GM19239 (cell line): ENCODE results near the gene RNF114.
"Not testable (repeated sequence)": the region's sequence is repeated elsewhere in the genome, so short reads cannot be mapped to it uniquely, and the experiment has no call there.

Experiments
- DNase-seq: peaks from one replicate; pipeline ENCODE4 v3.0.0; 2011; ENCODE audit warnings: low spot score; ENCODE audit not compliant: insufficient read length
- FAIRE-seq: peaks from 2 replicates; lab custom pipeline; 2011; peaks lifted over from hg19 to GRCh38; lab: Jason Lieb, UNC

RNF114 gene

GRCh38 chr20:49955830-49956396 lies 19.7 kb downstream of the RNF114 start:
- not testable (repeated sequence) for FAIRE-seq

GRCh38 chr20:49956689-49957088 lies 20.5 kb downstream of the RNF114 start:
- FAIRE-seq = no peak

More at GRCh38 chr20:49955830-49956396, 19.7 kb downstream of the RNF114 start:
- DNase-seq = not testable (repeated sequence)

GRCh38 chr20:49957089-49957938 lies 21.1 kb downstream of the RNF114 start:
- FAIRE-seq, DNase-seq: not testable (repeated sequence)

More at GRCh38 chr20:49956689-49957088, 20.5 kb downstream of the RNF114 start:
- no peak for DNase-seq

GRCh38 chr20:49961413-49961812 lies 25.2 kb downstream of the RNF114 start:
- DNase-seq (no peak), FAIRE-seq (no peak)

GRCh38 chr20:49964964-49965780 lies 29.0 kb downstream of the RNF114 start:
- peak; percentile 33 for FAIRE-seq
- DNase-seq = peak; percentile 46

GRCh38 chr20:49965781-49966305 lies 29.6 kb downstream of the RNF114 start:
- DNase-seq (no peak), FAIRE-seq (no peak)

GRCh38 chr20:49966861-49967260 lies 30.7 kb downstream of the RNF114 start:
- FAIRE-seq (no peak), DNase-seq (no peak)

- DNase-seq (no peak), FAIRE-seq (no peak)
Observed at GRCh38 chr20:49969234-49969633, 33.0 kb downstream of the RNF114 start.

GRCh38 chr20:49969946-49970345 lies 33.7 kb downstream of the RNF114 start:
- DNase-seq (no peak), FAIRE-seq (no peak)

- DNase-seq (no peak), FAIRE-seq (no peak)
Observed at GRCh38 chr20:49970498-49970897, 34.3 kb downstream of the RNF114 start.

GRCh38 chr20:49973981-49974380 lies 37.8 kb downstream of the RNF114 start:
- no peak for FAIRE-seq

GRCh38 chr20:49976542-49976941 lies 40.3 kb downstream of the RNF114 start:
- FAIRE-seq (no peak), DNase-seq (no peak)

More at GRCh38 chr20:49973981-49974380, 37.8 kb downstream of the RNF114 start:
- no peak for DNase-seq

GRCh38 chr20:49977740-49978139 lies 41.5 kb downstream of the RNF114 start:
- not testable (repeated sequence) for FAIRE-seq, DNase-seq

- DNase-seq = no peak
- FAIRE-seq = no peak
Observed at GRCh38 chr20:49978685-49979029, 42.5 kb downstream of the RNF114 start.

GRCh38 chr20:49979030-49979832 lies 43.0 kb downstream of the RNF114 start:
- DNase-seq (peak; percentile 61), FAIRE-seq (peak; percentile 37)

GRCh38 chr20:49980140-49981008 lies 44.2 kb downstream of the RNF114 start:
- DNase-seq (no peak), FAIRE-seq (no peak)

- DNase-seq (no peak), FAIRE-seq (no peak)
Observed at GRCh38 chr20:49981218-49982071, 45.2 kb downstream of the RNF114 start.

GRCh38 chr20:49982072-49982345 lies 45.8 kb downstream of the RNF114 start:
- no peak for DNase-seq
- no peak for FAIRE-seq
